Smooth muscle cell (in vitro differentiated cells): ENCODE data around the gene AP2B1. TPM values are rescaled to one million over a fixed set of nuclear protein-coding genes. Genes with fewer than 3 reads are reported as not detected.

Experiments used
- DNase-seq: peaks from one replicate; lab custom pipeline; 2025; ENCODE audit not compliant: unreplicated experiment; lab: John Stamatoyannopoulos, UW
- H2AFZ ChIP-seq: fragments of 200-600 bp; sonication (generic); 2 replicates; pipeline ENCODE4 v1.6.0; 2016; ENCODE audit warnings: antibody characterized with exemption, low read depth, mild to moderate bottlenecking
- H3F3A ChIP-seq: fragments of 200-600 bp; sonication (generic); 2 replicates; pipeline ENCODE4 v1.6.0; 2017; ENCODE audit warnings: antibody characterized with exemption, low read depth
- H3K27ac ChIP-seq: fragments of 200-600 bp; sonication (generic); 2 replicates; pipeline ENCODE4 v1.5.1; 2016; ENCODE audit warnings: low read depth, mild to moderate bottlenecking
- H3K27me3 ChIP-seq: fragments of 200-600 bp; sonication (generic); 2 replicates; pipeline ENCODE4 v1.6.1; 2016; ENCODE audit warnings: low read depth, mild to moderate bottlenecking
- H3K36me3 ChIP-seq: fragments of 200-600 bp; sonication (generic); 2 replicates; pipeline ENCODE4 v1.5.1; 2016; ENCODE audit warnings: low read depth
- H3K4me1 ChIP-seq: fragments of 200-600 bp; sonication (generic); 2 replicates; pipeline ENCODE4 v1.5.1; 2016; ENCODE audit warnings: low read depth
- H3K4me2 ChIP-seq: fragments of 200-600 bp; sonication (generic); 2 replicates; pipeline ENCODE4 v1.6.0; 2016; ENCODE audit warnings: mild to moderate bottlenecking
- H3K4me3 ChIP-seq: fragments of 200-600 bp; sonication (generic); 2 replicates; pipeline ENCODE4 v1.5.1; 2016; ENCODE audit warnings: mild to moderate bottlenecking
- H3K79me2 ChIP-seq: fragments of 200-600 bp; sonication (generic); 2 replicates; pipeline ENCODE4 v1.6.0; 2016; ENCODE audit warnings: low read depth, mild to moderate bottlenecking
- H3K9ac ChIP-seq: fragments of 200-600 bp; sonication (generic); 2 replicates; pipeline ENCODE4 v1.6.0; 2016; ENCODE audit warnings: low read depth
- H3K9me3 ChIP-seq: fragments of 200-600 bp; sonication (generic); replicated peaks from 2 replicates; pipeline ENCODE4 v1.5.1; 2016; ENCODE audit warnings: low read depth
- H4K20me1 ChIP-seq: fragments of 200-600 bp; sonication (generic); 2 replicates; pipeline ENCODE4 v1.6.0; 2016; ENCODE audit warnings: low read depth
- WGBS: methylation state at CpG from one replicate; pipeline ENCODE4 v1.1.7; 2016; ENCODE audit warnings: low lambda C conversion rate; 5-methylcytosine and 5-hydroxymethylcytosine counted together
- polyA plus RNA-seq: library from polyadenylated mRNA; unstranded; fragments of >200 nt; fragmentation: Nextera tagmentation; extraction: Ambion mirVana; gene quantifications from 2 replicates; pipeline ENCODE4 v1.2.1, GENCODE V29; 2016
- total RNA-seq: library from RNA; depleted of rRNA; stranded (reverse); fragments of >200 nt; gene quantifications from 2 replicates; pipeline ENCODE4 v1.2.3, GENCODE V29; 2014
- TF ChIP-seq, protein P1 (sequence below): fragments of 200-600 bp; sonication (generic); IDR thresholded peaks from 2 replicates; pipeline ENCODE4 v1.5.1; 2017; ENCODE audit warnings: borderline replicate concordance, mild to moderate bottlenecking, antibody characterized with exemption; ENCODE audit not compliant: insufficient read depth, poor library complexity, severe bottlenecking

The AP2B1 gene
- total and polyA plus RNA-seq, 2 experiments from 2014 or later, result 58.5 to 92.3 TPM

DNA sequence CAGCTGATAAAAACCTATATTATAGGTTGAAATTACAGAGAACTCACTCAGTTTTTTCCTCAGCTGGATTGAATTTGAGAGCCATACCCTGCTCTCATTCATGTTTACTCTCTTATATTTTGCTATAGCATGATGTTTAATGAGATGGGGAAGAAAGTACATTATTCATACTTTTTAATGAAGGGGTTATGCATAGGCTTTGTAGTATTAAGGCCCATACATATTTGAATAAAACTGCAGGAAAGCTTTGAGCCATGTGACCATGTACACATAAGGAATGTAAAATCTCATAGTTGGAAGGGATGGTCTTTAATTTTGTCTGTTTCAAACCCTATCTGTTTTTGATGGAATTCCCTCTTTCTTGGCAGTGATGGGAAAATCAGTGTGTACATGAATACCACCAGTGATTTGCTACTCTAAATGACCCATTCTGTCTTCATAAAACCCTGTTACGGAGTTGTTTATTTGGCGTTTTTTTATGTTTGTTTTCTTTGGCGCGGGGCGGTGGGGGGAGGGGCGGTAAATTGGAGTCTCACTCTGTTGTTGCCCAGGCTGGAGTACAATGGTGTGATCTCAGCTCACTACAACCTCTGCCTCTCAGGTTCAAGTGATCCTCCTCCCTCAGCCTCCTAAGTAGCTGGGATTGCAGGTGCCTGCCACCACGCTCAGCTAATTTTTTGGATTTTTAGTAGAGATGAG lies 105.5 kb downstream of the AP2B1 start:
- Histone ChIP-seq H3K79me2 (no peaks in the 10 kb centered on the region), H3K27me3 (no peaks in the 10 kb centered on the region), H3K27ac (no peak overlapping the region), H2AFZ (no peak overlapping the region), H3K4me3 (no peak overlapping the region), H3K4me1 (no peaks in the 10 kb centered on the region), H3K9ac (no peak overlapping the region), H3K4me2 (no peak overlapping the region), H3K36me3 (peaks cover 8% of the 10 kb centered on the region), H4K20me1 (peaks cover 39% of the 10 kb centered on the region), H3K9me3 (no peaks in the 10 kb centered on the region), H3F3A (peaks cover 4% of the 10 kb centered on the region)
- no peak for DNase-seq
- WGBS, result 95% methylated on average over 7 of the region's 7 CpGs
- TF ChIP-seq, protein P1, sequence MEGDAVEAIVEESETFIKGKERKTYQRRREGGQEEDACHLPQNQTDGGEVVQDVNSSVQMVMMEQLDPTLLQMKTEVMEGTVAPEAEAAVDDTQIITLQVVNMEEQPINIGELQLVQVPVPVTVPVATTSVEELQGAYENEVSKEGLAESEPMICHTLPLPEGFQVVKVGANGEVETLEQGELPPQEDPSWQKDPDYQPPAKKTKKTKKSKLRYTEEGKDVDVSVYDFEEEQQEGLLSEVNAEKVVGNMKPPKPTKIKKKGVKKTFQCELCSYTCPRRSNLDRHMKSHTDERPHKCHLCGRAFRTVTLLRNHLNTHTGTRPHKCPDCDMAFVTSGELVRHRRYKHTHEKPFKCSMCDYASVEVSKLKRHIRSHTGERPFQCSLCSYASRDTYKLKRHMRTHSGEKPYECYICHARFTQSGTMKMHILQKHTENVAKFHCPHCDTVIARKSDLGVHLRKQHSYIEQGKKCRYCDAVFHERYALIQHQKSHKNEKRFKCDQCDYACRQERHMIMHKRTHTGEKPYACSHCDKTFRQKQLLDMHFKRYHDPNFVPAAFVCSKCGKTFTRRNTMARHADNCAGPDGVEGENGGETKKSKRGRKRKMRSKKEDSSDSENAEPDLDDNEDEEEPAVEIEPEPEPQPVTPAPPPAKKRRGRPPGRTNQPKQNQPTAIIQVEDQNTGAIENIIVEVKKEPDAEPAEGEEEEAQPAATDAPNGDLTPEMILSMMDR, result no peak

DNA sequence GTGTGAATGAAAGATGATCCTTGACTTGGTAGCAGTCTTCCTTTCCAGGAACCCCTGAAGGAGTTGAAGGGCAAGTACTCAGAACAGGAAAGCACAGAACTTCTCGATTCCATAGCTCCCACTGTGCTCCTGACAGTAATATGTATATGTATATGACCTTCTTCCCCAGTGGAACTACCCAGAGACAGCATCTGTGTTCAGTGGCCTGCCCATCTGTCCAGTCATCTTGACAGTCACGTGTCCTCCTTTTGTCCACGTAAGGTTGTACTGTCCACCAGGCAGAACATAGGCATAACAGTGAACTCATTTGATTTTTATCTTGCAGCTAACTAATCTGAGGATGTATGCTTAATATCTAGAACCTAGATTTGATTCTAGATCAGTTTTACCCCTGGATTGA lies 106.5 kb downstream of the AP2B1 start:
- TF ChIP-seq, protein P1, result no peak

DNA sequence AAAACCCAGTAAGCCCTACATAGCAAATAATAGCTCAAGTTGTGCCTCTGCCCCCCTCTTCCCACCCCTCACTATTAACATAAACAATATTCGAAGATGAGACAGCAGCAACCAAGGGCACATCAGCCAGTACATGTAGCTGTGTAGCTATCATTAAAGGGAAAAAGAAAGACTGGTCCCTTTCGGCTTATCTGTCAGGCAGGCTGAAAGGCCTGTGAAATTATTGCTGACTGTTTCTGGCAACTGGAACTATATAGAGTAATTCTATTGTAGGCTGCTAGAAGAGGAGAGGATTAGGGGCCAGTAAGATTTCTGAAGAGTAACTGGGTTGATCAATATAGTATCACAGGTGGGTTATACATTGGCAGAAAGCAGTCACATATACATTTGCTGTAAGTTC lies 107.8 kb downstream of the AP2B1 start:
- Histone ChIP-seq H3K4me1 (no peaks in the 10 kb centered on the region), H3K4me3 (no peak overlapping the region), H3K79me2 (no peaks in the 10 kb centered on the region), H3K36me3 (peaks cover 8% of the 10 kb centered on the region), H4K20me1 (peaks cover 50% of the 10 kb centered on the region), H3K27me3 (no peaks in the 10 kb centered on the region), H3K4me2 (no peak overlapping the region), H3K9me3 (no peaks in the 10 kb centered on the region), H3F3A (peaks cover 4% of the 10 kb centered on the region), H2AFZ (no peak overlapping the region), H3K27ac (no peak overlapping the region), H3K9ac (no peak overlapping the region)
- TF ChIP-seq, protein P1, result no peak
- WGBS, result 43% methylated on average over 2 of the region's 2 CpGs
- no peak for DNase-seq

More for the DNA sequence above, 106.5 kb downstream of the AP2B1 start:
- H2AFZ ChIP-seq, result no peak overlapping the region
- H3K27ac ChIP-seq, result no peak overlapping the region
- H3K4me3 ChIP-seq, result no peak overlapping the region
- H3K9ac ChIP-seq, result no peak overlapping the region
- no peaks in the 10 kb centered on the region for H3K27me3 ChIP-seq
- no peak overlapping the region for H3K4me2 ChIP-seq
- no peaks in the 10 kb centered on the region for H3K79me2 ChIP-seq
- no peaks in the 10 kb centered on the region for H3K9me3 ChIP-seq
- peaks cover 4% of the 10 kb centered on the region for H3F3A ChIP-seq
- H3K36me3 ChIP-seq, result peaks cover 8% of the 10 kb centered on the region
- DNase-seq, result no peak
- 100% methylated on average over 3 of the region's 3 CpGs for WGBS
- no peaks in the 10 kb centered on the region for H3K4me1 ChIP-seq
- peaks cover 46% of the 10 kb centered on the region for H4K20me1 ChIP-seq

DNA sequence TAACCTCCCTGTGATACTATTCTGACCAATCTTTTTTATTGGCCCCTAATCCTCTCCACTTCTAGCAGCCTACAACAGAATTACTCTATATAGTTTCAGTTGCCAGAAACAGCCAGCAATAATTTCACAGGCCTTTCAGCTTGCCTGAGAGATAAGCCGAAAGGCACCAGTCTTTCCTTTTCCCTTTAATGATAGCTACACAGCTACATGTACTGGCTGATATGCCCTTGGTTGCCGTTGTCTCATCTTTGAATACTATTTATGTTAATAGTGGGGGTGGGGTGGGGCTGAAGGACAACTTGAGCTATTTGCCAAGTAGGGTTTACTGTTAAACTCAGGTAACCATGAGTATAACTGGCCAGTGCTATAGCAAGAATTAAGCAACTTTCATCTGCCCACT lies 108.5 kb downstream of the AP2B1 start:
- H3F3A ChIP-seq, result peaks cover 4% of the 10 kb centered on the region
- 18% methylated on average over 2 of the region's 2 CpGs for WGBS
- H3K36me3 ChIP-seq, result peaks cover 8% of the 10 kb centered on the region
- DNase-seq, result no peak
- no peak overlapping the region for H3K27ac ChIP-seq
- H4K20me1 ChIP-seq, result peaks cover 56% of the 10 kb centered on the region
- H3K27me3 ChIP-seq, result no peaks in the 10 kb centered on the region
- no peaks in the 10 kb centered on the region for H3K9me3 ChIP-seq
- H3K4me3 ChIP-seq, result no peak overlapping the region
- no peaks in the 10 kb centered on the region for H3K79me2 ChIP-seq
- no peaks in the 10 kb centered on the region for H3K4me1 ChIP-seq
- no peak overlapping the region for H2AFZ ChIP-seq
- no peak overlapping the region for H3K4me2 ChIP-seq
- TF ChIP-seq, protein P1, result no peak
- no peak overlapping the region for H3K9ac ChIP-seq
